A673 (cell line): ENCODE results near the gene CFI. TPM values are rescaled to one million over a fixed set of nuclear protein-coding genes. Genes with fewer than 3 reads are reported as not detected.

ENCODE experiments used
- BruUV-seq: library from RNA; stranded (reverse); fragments of 400-500 nt; replicated peaks from 2 replicates; lab custom pipeline; 2021; lab: Mats Ljungman, UMichigan
- CTCF ChIA-PET: fragments of 300-600 bp; sonication (Branson Sonifier 250); formaldehyde crosslinking; loops from one replicate; lab custom pipeline; 2022; ENCODE audit warnings: antibody characterized with exemption; lab: Charles Lee
- POLR2A ChIA-PET: fragments of 300-600 bp; sonication (Branson Sonifier 250); formaldehyde crosslinking; loops from one replicate; lab custom pipeline; 2022; ENCODE audit warnings: antibody characterized with exemption; ENCODE audit not compliant: low non-redundant PET; lab: Charles Lee
- DNase-seq: peaks from one replicate; pipeline ENCODE4 v3.0.0-alpha.2; 2015; ENCODE audit warnings: low spot score
- H3K27ac ChIP-seq: fragments of 200-600 bp; sonication (generic); 2 replicates; pipeline ENCODE4 v1.5.1; 2016; ENCODE audit warnings: mixed run types, low read depth, mild to moderate bottlenecking, mixed read lengths, antibody characterized with exemption, low read length; ENCODE audit not compliant: poor library complexity, severe bottlenecking
- H3K27me3 ChIP-seq: fragments of 200-600 bp; sonication (generic); replicated peaks from 2 replicates; pipeline ENCODE4 v1.6.1; 2017; ENCODE audit warnings: mixed run types, low read depth, mild to moderate bottlenecking, mixed read lengths, antibody characterized with exemption, low read length; ENCODE audit not compliant: insufficient read depth, poor library complexity
- H3K36me3 ChIP-seq: fragments of 200-600 bp; sonication (generic); 2 replicates; pipeline ENCODE4 v1.6.1; 2016; ENCODE audit warnings: mixed run types, mild to moderate bottlenecking, mixed read lengths, antibody characterized with exemption, low read length; ENCODE audit not compliant: insufficient read depth, poor library complexity, severe bottlenecking
- H3K4me1 ChIP-seq: fragments of 200-600 bp; sonication (generic); 2 replicates; pipeline ENCODE4 v1.6.1; 2017; ENCODE audit warnings: mixed run types, mild to moderate bottlenecking, mixed read lengths, antibody characterized with exemption, low read length; ENCODE audit not compliant: insufficient read depth, poor library complexity, severe bottlenecking
- H3K4me3 ChIP-seq: fragments of 200-600 bp; sonication (generic); 2 replicates; pipeline ENCODE4 v1.5.1; 2016; ENCODE audit warnings: low read depth, mixed run types, mild to moderate bottlenecking, mixed read lengths, low read length; ENCODE audit not compliant: poor library complexity, severe bottlenecking
- H3K9me3 ChIP-seq: fragments of 200-600 bp; sonication (generic); 2 replicates; pipeline ENCODE4 v1.6.1; 2016; ENCODE audit warnings: mixed run types, low read depth, mild to moderate bottlenecking, mixed read lengths, antibody characterized with exemption, low read length; ENCODE audit not compliant: poor library complexity, severe bottlenecking
- CTCF ChIP-seq: fragments of 300-800, 200-600 bp; sonication (generic); conservative IDR thresholded peaks from 2 replicates; pipeline ENCODE4 v1.5.1; 2017; ENCODE audit warnings: low read depth, mild to moderate bottlenecking, antibody characterized with exemption, low read length, moderate library complexity, mixed read lengths
- EZH2 ChIP-seq: fragments of 200-600 bp; sonication (generic); IDR thresholded peaks from 2 replicates; pipeline ENCODE4 v1.6.1; 2017; ENCODE audit warnings: borderline replicate concordance, low read depth, mild to moderate bottlenecking, mixed read lengths, antibody characterized with exemption, low read length; ENCODE audit not compliant: poor library complexity, severe bottlenecking
- intact Hi-C: fragments of 100-400 bp; cut with micrococcal nuclease; formaldehyde crosslinking; loops from one replicate; pipeline ENCODE4 v1.10.0; 2022; ENCODE audit not compliant: unreplicated experiment
- total RNA-seq: library from RNA; stranded (reverse); gene quantifications from 2 replicates; pipeline ENCODE4 v1.2.3, GENCODE V29; 2021

Gene CFI
- total RNA-seq, 1 experiment from 2014 or later = 0.86 TPM

DNA sequence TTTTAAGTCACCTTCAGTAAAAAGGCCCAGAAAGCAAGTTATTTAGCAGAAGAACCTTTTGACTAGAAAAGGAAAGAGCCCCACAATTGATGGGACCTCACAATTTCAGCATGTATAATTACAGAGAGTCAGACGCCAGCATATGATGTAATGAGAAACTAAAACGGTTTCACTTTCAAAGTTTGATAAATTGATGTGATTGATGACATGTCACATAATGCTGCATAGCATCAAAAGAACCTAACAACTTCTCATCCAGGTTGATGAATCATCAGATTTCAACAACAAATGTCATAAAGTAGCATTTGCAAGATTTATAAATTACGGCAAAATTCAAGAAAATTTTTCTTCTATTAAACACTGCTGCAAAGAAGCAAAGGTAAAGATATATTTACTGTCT, 9.9 kb upstream of the CFI start:
- no peak for TF ChIP-seq CTCF
- TF ChIP-seq EZH2 = no peak
- no TSS peak for BruUV-seq
- no peaks in the 10 kb centered on the region for H3K27me3 ChIP-seq
- POLR2A ChIA-PET = no interaction called here
- no peak for DNase-seq
- H3K27ac ChIP-seq = no peak overlapping the region
- intact Hi-C loops = no loop called here
- H3K4me1 ChIP-seq = peaks cover under 1% of the 10 kb centered on the region
- no peaks in the 10 kb centered on the region for H3K9me3 ChIP-seq
- no peaks in the 10 kb centered on the region for H3K36me3 ChIP-seq
- CTCF ChIA-PET = no interaction called here
- H3K4me3 ChIP-seq = no peak overlapping the region

DNA sequence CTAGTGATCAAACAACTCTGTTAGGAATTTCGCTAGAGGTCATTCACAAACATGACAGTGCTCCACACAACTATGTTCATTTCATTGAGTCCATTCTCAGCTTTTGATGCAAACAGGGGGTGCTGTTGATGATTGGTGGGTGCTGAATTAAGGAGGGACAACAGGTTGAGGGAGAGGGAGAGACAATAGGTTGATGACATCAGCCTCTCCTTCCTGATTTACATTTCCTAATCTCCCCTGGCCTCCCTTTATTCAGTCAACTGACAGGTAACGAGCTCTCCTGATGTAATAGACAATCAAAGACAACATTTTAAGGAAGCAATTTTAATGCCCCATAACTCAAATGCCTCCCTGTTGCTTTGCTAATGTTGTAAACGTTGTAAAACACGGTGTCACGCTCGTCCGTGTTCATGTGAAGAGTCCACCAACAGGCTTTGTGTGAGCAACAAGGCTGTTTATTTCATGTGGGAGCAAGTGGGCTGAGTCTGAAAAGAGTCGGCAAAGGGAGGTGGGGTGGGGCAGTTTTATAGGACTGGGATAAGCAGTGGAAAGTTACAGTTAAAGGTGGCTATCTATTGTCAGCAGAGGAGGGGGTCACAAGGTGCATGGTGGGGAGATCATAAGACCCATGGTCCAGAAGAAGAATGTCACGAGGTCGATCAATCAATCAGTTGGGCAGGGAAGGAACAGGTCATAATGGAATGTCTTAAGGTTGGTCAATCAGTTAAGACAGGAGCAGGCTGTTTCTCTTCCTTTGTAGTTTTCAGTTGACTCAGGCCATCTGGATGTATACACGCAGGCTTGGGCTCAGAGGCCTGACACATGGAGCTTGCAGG, 9.0 kb upstream of the CFI start:
- intact Hi-C loops = no loop called here
- no peaks in the 10 kb centered on the region for H3K27me3 ChIP-seq
- no peak overlapping the region for H3K27ac ChIP-seq
- no TSS peak for BruUV-seq
- no peak overlapping the region for H3K4me3 ChIP-seq
- CTCF ChIA-PET = no interaction called here
- TF ChIP-seq EZH2 = no peak
- no peak for TF ChIP-seq CTCF
- POLR2A ChIA-PET = no interaction called here
- no peaks in the 10 kb centered on the region for H3K36me3 ChIP-seq
- H3K4me1 ChIP-seq = no peaks in the 10 kb centered on the region
- H3K9me3 ChIP-seq = no peaks in the 10 kb centered on the region
- no peak for DNase-seq

- Histone ChIP-seq H3K4me3 (no peak overlapping the region), H3K27me3 (no peaks in the 10 kb centered on the region), H3K36me3 (no peaks in the 10 kb centered on the region), H3K9me3 (no peaks in the 10 kb centered on the region), H3K4me1 (no peaks in the 10 kb centered on the region), H3K27ac (no peak overlapping the region)
- BruUV-seq = no TSS peak
- DNase-seq = no peak
- intact Hi-C loops = no loop called here
- TF ChIP-seq EZH2 = no peak
- no peak for TF ChIP-seq CTCF
- POLR2A ChIA-PET = no interaction called here
- CTCF ChIA-PET = no interaction called here
These were observed 7.9 kb upstream of the CFI start for GRCh38 chr4:109809655-109810054.
